ENCODE measurements around the gene SPATA31C1. TPM values are rescaled to one million over a fixed set of nuclear protein-coding genes. Genes with fewer than 3 reads are reported as not detected.

The SPATA31C1 gene
- total and polyA plus RNA-seq, 2 of the 13 experiments (the other 11 are each of a cell fraction or from before 2014, with no cell fraction given), result not detected

DNA sequence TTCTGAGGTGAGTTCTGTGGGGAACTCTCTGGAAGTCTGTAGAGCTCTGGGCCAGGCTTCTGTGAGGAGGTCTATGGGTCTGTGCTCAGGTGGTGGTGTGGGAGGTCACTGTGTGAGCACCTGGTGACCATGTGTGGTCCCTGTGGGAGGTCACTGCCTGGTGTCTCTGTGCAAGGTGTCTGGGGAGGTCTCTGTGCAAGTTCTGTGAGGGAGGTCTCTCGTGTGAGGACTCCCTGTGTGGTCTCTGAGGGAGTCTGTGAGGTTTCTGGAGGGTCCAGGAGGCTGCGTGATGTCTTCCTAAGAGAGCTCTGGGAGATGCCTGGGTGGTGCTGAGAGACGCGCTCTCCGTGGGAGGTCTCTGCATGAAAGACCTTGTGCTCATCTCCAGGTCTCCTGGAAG is 41.1 kb upstream of the SPATA31C1 start:
- CTCF ChIA-PET (ENCODE audit: low intra/inter-chr PET ratio, low total read pairs), result no interaction called here
- ATAC-seq, result no peak
- TF ChIP-seq KLF11 (CRISPR knock-in tag; IDR thresholded peaks at IDR 0.05), result no peak
- TF ChIP-seq, protein P1, sequence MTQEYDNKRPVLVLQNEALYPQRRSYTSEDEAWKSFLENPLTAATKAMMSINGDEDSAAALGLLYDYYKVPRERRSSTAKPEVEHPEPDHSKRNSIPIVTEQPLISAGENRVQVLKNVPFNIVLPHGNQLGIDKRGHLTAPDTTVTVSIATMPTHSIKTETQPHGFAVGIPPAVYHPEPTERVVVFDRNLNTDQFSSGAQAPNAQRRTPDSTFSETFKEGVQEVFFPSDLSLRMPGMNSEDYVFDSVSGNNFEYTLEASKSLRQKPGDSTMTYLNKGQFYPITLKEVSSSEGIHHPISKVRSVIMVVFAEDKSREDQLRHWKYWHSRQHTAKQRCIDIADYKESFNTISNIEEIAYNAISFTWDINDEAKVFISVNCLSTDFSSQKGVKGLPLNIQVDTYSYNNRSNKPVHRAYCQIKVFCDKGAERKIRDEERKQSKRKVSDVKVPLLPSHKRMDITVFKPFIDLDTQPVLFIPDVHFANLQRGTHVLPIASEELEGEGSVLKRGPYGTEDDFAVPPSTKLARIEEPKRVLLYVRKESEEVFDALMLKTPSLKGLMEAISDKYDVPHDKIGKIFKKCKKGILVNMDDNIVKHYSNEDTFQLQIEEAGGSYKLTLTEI (CRISPR knock-in tag; conservative IDR thresholded peaks at IDR 0.05), result no peak
- no peak for TF ChIP-seq ZNF274 (CRISPR knock-in tag; IDR thresholded peaks at IDR 0.05)
- TF ChIP-seq ATF7 (IDR thresholded peaks at IDR 0.05), result no peak
- TF ChIP-seq ATF7 (CRISPR knock-in tag; IDR thresholded peaks at IDR 0.05), result no peak
- TF ChIP-seq, protein P2, sequence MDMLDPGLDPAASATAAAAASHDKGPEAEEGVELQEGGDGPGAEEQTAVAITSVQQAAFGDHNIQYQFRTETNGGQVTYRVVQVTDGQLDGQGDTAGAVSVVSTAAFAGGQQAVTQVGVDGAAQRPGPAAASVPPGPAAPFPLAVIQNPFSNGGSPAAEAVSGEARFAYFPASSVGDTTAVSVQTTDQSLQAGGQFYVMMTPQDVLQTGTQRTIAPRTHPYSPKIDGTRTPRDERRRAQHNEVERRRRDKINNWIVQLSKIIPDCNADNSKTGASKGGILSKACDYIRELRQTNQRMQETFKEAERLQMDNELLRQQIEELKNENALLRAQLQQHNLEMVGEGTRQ (IDR thresholded peaks at IDR 0.05; ENCODE audit: low read depth, low read length), result no peak
- TF ChIP-seq, protein P2 (CRISPR knock-in tag; IDR thresholded peaks at IDR 0.05; ENCODE audit: borderline replicate concordance), result no peak
- TF ChIP-seq, protein P3, sequence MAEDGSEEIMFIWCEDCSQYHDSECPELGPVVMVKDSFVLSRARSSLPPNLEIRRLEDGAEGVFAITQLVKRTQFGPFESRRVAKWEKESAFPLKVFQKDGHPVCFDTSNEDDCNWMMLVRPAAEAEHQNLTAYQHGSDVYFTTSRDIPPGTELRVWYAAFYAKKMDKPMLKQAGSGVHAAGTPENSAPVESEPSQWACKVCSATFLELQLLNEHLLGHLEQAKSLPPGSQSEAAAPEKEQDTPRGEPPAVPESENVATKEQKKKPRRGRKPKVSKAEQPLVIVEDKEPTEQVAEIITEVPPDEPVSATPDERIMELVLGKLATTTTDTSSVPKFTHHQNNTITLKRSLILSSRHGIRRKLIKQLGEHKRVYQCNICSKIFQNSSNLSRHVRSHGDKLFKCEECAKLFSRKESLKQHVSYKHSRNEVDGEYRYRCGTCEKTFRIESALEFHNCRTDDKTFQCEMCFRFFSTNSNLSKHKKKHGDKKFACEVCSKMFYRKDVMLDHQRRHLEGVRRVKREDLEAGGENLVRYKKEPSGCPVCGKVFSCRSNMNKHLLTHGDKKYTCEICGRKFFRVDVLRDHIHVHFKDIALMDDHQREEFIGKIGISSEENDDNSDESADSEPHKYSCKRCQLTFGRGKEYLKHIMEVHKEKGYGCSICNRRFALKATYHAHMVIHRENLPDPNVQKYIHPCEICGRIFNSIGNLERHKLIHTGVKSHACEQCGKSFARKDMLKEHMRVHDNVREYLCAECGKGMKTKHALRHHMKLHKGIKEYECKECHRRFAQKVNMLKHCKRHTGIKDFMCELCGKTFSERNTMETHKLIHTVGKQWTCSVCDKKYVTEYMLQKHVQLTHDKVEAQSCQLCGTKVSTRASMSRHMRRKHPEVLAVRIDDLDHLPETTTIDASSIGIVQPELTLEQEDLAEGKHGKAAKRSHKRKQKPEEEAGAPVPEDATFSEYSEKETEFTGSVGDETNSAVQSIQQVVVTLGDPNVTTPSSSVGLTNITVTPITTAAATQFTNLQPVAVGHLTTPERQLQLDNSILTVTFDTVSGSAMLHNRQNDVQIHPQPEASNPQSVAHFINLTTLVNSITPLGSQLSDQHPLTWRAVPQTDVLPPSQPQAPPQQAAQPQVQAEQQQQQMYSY (CRISPR knock-in tag; IDR thresholded peaks at IDR 0.05), result no peak
- TF ChIP-seq, protein P4, sequence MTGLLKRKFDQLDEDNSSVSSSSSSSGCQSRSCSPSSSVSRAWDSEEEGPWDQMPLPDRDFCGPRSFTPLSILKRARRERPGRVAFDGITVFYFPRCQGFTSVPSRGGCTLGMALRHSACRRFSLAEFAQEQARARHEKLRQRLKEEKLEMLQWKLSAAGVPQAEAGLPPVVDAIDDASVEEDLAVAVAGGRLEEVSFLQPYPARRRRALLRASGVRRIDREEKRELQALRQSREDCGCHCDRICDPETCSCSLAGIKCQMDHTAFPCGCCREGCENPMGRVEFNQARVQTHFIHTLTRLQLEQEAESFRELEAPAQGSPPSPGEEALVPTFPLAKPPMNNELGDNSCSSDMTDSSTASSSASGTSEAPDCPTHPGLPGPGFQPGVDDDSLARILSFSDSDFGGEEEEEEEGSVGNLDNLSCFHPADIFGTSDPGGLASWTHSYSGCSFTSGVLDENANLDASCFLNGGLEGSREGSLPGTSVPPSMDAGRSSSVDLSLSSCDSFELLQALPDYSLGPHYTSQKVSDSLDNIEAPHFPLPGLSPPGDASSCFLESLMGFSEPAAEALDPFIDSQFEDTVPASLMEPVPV (CRISPR knock-in tag; IDR thresholded peaks at IDR 0.05), result no peak
- TF ChIP-seq NR3C1 (CRISPR knock-in tag; IDR thresholded peaks at IDR 0.05), result no peak
- TF ChIP-seq IKZF4 (CRISPR knock-in tag; IDR thresholded peaks at IDR 0.05; ENCODE audit: borderline replicate concordance, low read depth, not compliant biosample characterization), result no peak
- TF ChIP-seq, protein P5, sequence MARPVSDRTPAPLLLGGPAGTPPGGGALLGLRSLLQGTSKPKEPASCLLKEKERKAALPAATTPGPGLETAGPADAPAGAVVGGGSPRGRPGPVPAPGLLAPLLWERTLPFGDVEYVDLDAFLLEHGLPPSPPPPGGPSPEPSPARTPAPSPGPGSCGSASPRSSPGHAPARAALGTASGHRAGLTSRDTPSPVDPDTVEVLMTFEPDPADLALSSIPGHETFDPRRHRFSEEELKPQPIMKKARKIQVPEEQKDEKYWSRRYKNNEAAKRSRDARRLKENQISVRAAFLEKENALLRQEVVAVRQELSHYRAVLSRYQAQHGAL (CRISPR knock-in tag; IDR thresholded peaks at IDR 0.05; ENCODE audit: not compliant biosample characterization), result no peak
- TF ChIP-seq, protein P6, sequence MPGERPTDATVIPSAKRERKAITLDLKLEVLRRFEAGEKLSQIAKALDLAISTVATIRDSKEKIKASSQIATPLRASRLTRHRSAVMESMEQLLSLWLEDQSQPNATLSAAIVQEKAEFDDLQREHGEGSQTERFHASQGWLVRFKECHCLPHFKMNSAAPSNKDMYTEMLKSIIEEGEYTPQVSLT (CRISPR knock-in tag; IDR thresholded peaks at IDR 0.05; ENCODE audit: borderline replicate concordance, low read depth), result no peak
- TF ChIP-seq SP2 (CRISPR knock-in tag; IDR thresholded peaks at IDR 0.05), result no peak
- no peak for TF ChIP-seq RNF2 (conservative IDR thresholded peaks at IDR 0.05; ENCODE audit: low read depth)

More for the DNA sequence above, 41.1 kb upstream of the SPATA31C1 start:
- H3K36me3 ChIP-seq (replicated peaks in 1 of 2; ENCODE audit: control insufficient read depth in 1 of 2, insufficient read depth in 2 of 2, low read length in 2 of 2), result no peaks in the 10 kb centered on the region
- FAIRE-seq, result no peak
- DNase-seq (ENCODE audit: low spot score), result no peak
- no peaks in the 10 kb centered on the region for H3K4me1 ChIP-seq (ENCODE audit: insufficient read depth, low read length)
- no CpG with 5 or more reads among the region's 5 CpGs for WGBS (ENCODE audit: low lambda C conversion rate)
- no peaks in the 10 kb centered on the region for H3K79me2 ChIP-seq (ENCODE audit: insufficient read depth, low read length)
- H3K9ac ChIP-seq (ENCODE audit: insufficient read depth, low read depth, low read length), result no peak overlapping the region
- intact Hi-C loops (cut with micrococcal nuclease; ENCODE audit: unreplicated experiment), result no loop called here
- H3K4me2 ChIP-seq (ENCODE audit: low read depth, low read length), result no peak overlapping the region
- no TSS peak for BruUV-seq (replicated peaks)
- POLR2A ChIA-PET, result no interaction called here
- H3K27me3 ChIP-seq (ENCODE audit: control insufficient read depth in 1 of 2, insufficient read depth in 2 of 2, low read length in 2 of 2), result peaks cover 0 to 9% of the 10 kb centered on the region in 2 experiments; a peak in 2 of 5 replicates
- no peaks in the 10 kb centered on the region for H4K20me1 ChIP-seq (ENCODE audit: insufficient read depth, low read length)
- no peaks in the 10 kb centered on the region for H3K9me3 ChIP-seq (ENCODE audit: low read length)
- no peak overlapping the region for H3K27ac ChIP-seq (ENCODE audit: extremely low read length, insufficient read depth, low read length)
- no peak overlapping the region for H2AFZ ChIP-seq (ENCODE audit: low read length)
- no peak overlapping the region for H3K4me3 ChIP-seq (replicated peaks in 1 of 3; ENCODE audit: insufficient read depth in 1 of 3, low read depth in 2 of 3, low read length in 3 of 3)
- in situ Hi-C loops (cut with HindIII; ENCODE audit: extremely low pct_ligation_motif_present, low pct_unique_long_range_greater_than_20kb), result no loop called here
